ENCODE measurements around the gene HYLS1.

GRCh38 chr11:125929445-125930075 lies 42.1 kb downstream of the HYLS1 start:
- TF ChIP-seq CTCF (IDR thresholded peaks at IDR 0.05; ENCODE audit: borderline replicate concordance, extremely low read depth, low read length, poor library complexity, severe bottlenecking) (no peak), EZH2 (IDR thresholded peaks at IDR 0.05; ENCODE audit: borderline replicate concordance, low read depth, low read length, severe bottlenecking) (no peak)
